ENCODE data around the gene COMMD10. TPM values are rescaled to one million over a fixed set of nuclear protein-coding genes. Genes with fewer than 3 reads are reported as not detected.

Gene COMMD10
- total RNA-seq = 10 to 100 TPM; 35.5 to 55.4 (median 45.2) TPM
- polyA plus RNA-seq = 10 to 100 TPM; 16.6 to 36.9 (median 22.5) TPM
- long read RNA-seq, donor 1, transcript COMMD10-201 (7 exons, 1,469 nt) = major isoform, 10 of 10 reads
- long read RNA-seq, donor 1, partial matches to known transcripts = 0 of 10 reads
- long read RNA-seq, donor 1, other reads (novel, unspliced or antisense) = 0 of 10 reads
- long read RNA-seq, donor 2, transcript COMMD10-201 (7 exons, 1,469 nt) = major isoform, 7 of 7 reads
- long read RNA-seq, donor 2, partial matches to known transcripts = 0 of 7 reads
- long read RNA-seq, donor 2, other reads (novel, unspliced or antisense) = 0 of 7 reads

DNA sequence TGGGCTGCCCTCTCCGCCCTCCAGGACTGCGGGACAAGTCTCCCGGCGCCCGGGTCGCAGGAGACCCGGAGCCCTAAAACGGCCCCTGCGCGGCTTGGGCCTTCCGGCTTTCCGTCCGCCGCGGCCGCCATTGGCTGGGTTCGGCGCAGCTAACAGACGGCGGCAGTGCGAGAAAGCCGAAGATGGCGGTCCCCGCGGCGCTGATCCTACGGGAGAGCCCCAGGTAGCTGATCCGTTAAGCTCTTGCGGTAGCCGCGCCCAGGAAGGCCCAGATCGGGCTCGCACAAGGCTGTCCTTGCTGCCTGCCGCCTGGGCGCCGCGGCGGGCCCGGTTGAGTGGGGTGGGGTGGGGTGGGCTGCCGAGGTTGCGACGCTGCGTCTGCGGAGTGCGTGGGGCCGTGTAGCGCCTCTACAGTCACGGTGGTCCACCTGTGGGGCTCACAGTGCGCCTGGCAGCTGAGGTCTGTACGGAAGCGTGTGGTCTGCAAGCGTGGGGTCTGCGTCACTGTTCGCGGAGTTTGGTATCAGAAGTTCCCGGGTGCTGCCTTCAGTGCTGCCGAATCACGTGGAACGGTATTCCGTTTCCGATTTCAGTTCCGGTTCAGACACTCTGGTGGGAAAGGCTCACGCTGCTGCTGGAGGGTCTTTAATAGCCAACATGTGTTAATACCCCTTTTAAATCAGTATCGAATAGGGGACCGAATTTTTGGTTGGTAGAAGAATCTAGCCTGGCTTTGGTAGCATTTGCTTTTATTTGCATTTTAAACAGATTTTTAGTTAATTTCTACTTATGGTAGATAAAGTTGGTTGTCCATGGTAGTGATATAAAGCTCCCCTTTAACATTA is at the start of gene COMMD10:
COMMD10 (plus strand) TSS at position 155 of the 845 bp plus-strand sequence.
- Histone ChIP-seq H3K4me1 (peaks cover 13 to 52% (median 34%) of the 10 kb centered on the region in 6 donors), H3K36me3 (peaks cover 0 to 32% (median 4%) of the 10 kb centered on the region in 6 donors), H3K27ac (peak within 1 kb of the TSS; percentile 90 to 96 (median 95)), H3K27me3 (replicated peaks in 1 of 7) (no peaks in the 10 kb centered on the region), H3K9me3 (no peaks in the 10 kb centered on the region), H3K4me3 (peak within 1 kb of the TSS; percentile 71 to 84 (median 79))
- 0 to 1% (median 0%) methylated on average over 24 to 65 of the region's 65 CpGs for WGBS, 5 donors
- intact Hi-C loops (cut with DNase I; ENCODE audit: low total_unique reads) = no loop called here
- peak in 1 of 3 donors; percentile 19 for TF ChIP-seq POLR2A (IDR thresholded peaks at IDR 0.05)
- TF ChIP-seq, protein P1, sequence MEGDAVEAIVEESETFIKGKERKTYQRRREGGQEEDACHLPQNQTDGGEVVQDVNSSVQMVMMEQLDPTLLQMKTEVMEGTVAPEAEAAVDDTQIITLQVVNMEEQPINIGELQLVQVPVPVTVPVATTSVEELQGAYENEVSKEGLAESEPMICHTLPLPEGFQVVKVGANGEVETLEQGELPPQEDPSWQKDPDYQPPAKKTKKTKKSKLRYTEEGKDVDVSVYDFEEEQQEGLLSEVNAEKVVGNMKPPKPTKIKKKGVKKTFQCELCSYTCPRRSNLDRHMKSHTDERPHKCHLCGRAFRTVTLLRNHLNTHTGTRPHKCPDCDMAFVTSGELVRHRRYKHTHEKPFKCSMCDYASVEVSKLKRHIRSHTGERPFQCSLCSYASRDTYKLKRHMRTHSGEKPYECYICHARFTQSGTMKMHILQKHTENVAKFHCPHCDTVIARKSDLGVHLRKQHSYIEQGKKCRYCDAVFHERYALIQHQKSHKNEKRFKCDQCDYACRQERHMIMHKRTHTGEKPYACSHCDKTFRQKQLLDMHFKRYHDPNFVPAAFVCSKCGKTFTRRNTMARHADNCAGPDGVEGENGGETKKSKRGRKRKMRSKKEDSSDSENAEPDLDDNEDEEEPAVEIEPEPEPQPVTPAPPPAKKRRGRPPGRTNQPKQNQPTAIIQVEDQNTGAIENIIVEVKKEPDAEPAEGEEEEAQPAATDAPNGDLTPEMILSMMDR (IDR thresholded peaks at IDR 0.05 in 8 of 11, conservative IDR thresholded peaks at IDR 0.05 in 3 of 11) = no peak
- TF ChIP-seq POLR2AphosphoS5 (IDR thresholded peaks at IDR 0.05) = peak; percentile 89 to 90 (median 90)
- peak; percentile 96 for DNase-seq

DNA sequence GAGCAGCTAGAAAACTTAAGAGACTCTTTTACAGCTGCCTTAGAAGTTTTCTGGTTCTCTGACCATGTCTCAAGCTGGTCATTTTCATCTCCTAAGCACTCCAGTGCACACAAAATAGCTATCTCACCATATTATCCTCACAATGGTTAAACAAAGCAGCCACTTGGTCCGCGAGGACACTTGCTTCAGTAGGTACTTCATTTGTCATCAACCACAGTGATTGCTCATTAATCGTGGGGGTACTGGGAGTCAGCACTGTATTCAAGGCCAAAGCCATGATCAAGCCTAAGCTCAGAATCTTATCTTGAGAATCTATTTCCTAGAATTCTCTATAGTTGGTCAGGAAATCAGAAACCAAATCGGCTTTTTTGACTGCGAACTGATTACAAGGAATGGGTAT is 49.7 kb upstream of the COMMD10 start:
- intact Hi-C loops (cut with DNase I; ENCODE audit: low total_unique reads) = no loop called here
- DNase-seq = no peak
- H3K27ac ChIP-seq = peak overlapping the region in 1 of 8 donors; percentile 3
- peaks cover 0 to 26% (median 10%) of the 10 kb centered on the region in 6 donors for H3K4me1 ChIP-seq
- H3K9me3 ChIP-seq = no peaks in the 10 kb centered on the region
- no peaks in the 10 kb centered on the region for H3K36me3 ChIP-seq
- 64 to 80% (median 70%) methylated on average over 5 of the region's 5 CpGs for WGBS, 5 donors
- no peak overlapping the region for H3K4me3 ChIP-seq
- TF ChIP-seq POLR2AphosphoS5 (IDR thresholded peaks at IDR 0.05) (no peak), POLR2A (IDR thresholded peaks at IDR 0.05) (no peak)
- TF ChIP-seq, protein P1 (IDR thresholded peaks at IDR 0.05 in 8 of 11, conservative IDR thresholded peaks at IDR 0.05 in 3 of 11) = no peak
- no peaks in the 10 kb centered on the region for H3K27me3 ChIP-seq (replicated peaks in 1 of 7)

DNA sequence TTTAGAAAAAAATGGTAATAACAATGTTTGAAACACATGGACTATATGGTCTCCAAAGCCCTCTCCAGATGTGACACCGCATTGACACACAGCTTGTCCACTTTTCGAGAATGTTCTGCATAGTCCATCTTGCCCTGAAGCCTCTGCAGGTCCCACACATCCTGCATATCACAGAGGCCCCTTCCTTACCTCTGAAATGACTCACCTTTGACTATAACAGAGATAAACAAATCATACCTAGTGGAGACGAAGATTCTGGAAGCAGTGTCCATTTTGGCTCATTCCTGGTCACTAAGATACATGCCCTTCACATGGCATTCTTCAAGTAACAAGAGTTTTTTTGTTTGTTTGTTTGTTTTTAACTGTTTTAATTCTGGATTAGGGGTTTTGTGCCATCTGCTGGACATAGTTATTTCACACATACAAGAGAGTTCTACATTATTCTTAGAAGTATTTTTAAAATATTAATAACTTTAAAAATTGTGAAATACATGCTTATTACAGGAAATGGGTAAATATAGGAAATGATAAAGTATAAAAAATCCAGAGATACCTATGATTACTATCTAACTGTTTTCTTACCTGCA is 47.5 kb upstream of the COMMD10 start:
- Histone ChIP-seq H3K27me3 (replicated peaks in 1 of 7) (no peaks in the 10 kb centered on the region), H3K36me3 (no peaks in the 10 kb centered on the region), H3K9me3 (no peaks in the 10 kb centered on the region), H3K4me1 (peaks cover 0 to 23% (median 10%) of the 10 kb centered on the region in 6 donors), H3K4me3 (no peak overlapping the region), H3K27ac (no peak overlapping the region)
- DNase-seq = no peak
- intact Hi-C loops (cut with DNase I; ENCODE audit: low total_unique reads) = no loop called here
- TF ChIP-seq, protein P1 (IDR thresholded peaks at IDR 0.05 in 8 of 11, conservative IDR thresholded peaks at IDR 0.05 in 3 of 11) = no peak
- no peak for TF ChIP-seq POLR2AphosphoS5 (IDR thresholded peaks at IDR 0.05)
- no peak for TF ChIP-seq POLR2A (IDR thresholded peaks at IDR 0.05)
- 60 to 77% (median 71%) methylated on average over 3 of the region's 3 CpGs for WGBS, 5 donors
